Colonic mucosa (tissue), 4 donors: Measurements from ENCODE around the gene TSPAN5. TPM values are rescaled to one million over a fixed set of nuclear protein-coding genes. Genes with fewer than 3 reads are reported as not detected.

Experiments used
- DNase-seq: peaks from one replicate; pipeline ENCODE4 v3.0.0-alpha.2; 2020
- H3K27ac ChIP-seq: fragments of 200-600 bp; one replicate; pipeline ENCODE4 v1.8.0; 2021
- H3K27me3 ChIP-seq: fragments of 200-600 bp; one replicate; pipeline ENCODE4 v1.8.0; 2021
- H3K36me3 ChIP-seq: fragments of 200-600 bp; one replicate; pipeline ENCODE4 v1.8.0; 2021
- H3K4me1 ChIP-seq: fragments of 200-600 bp; one replicate; pipeline ENCODE4 v1.8.0; 2021; ENCODE audit warnings: mild to moderate bottlenecking
- H3K4me3 ChIP-seq: fragments of 200-600 bp; one replicate; pipeline ENCODE4 v1.8.0; 2021
- H3K9ac ChIP-seq, 2 donors: one replicate each; pipeline ENCODE4 v1.7.0; 2013; ENCODE audit warnings: control low read depth in 2 of 2, low read depth in 2 of 2, low read length in 2 of 2
- H3K9me3 ChIP-seq: fragments of 200-600 bp; one replicate; pipeline ENCODE4 v1.8.0; 2021
- CTCF ChIP-seq: fragments of 200-600 bp; IDR thresholded peaks from one replicate; pipeline ENCODE4 v1.8.0; 2022; ENCODE audit warnings: antibody characterized with exemption, mild to moderate bottlenecking
- intact Hi-C: fragments of 100-400 bp; cut with DNase I; formaldehyde crosslinking; loops from one replicate; pipeline ENCODE4 v1.14.1; 2022
- total RNA-seq, 2 donors: library from RNA; stranded (reverse); fragmentation: NEBNext Ultra II Directional in 1 of 2; extraction: Animal tissue kit (Norgen Biotek cat#: 25700) in 1 of 2; gene quantifications; one replicate each; pipeline ENCODE4 v1.2.1, GENCODE V29; 2021
- donor health status: healthy.
- donor health status: DM: no; HTN: no; CAD: no.
- donor health status: DM: no; HTN: no; CAD: no.

TSPAN5 gene
- total RNA-seq, 2 donors from 2014 or later: 5.3 to 5.6 TPM

- H3K36me3 ChIP-seq: no peaks in the 10 kb centered on the region
- H3K27ac ChIP-seq: no peak overlapping the region
- H3K4me3 ChIP-seq: no peak overlapping the region
- intact Hi-C loops: no loop called here
- no peaks in the 10 kb centered on the region for H3K4me1 ChIP-seq
- no peak for TF ChIP-seq CTCF
- DNase-seq: no peak
- no peaks in the 10 kb centered on the region for H3K27me3 ChIP-seq
- H3K9me3 ChIP-seq: no peaks in the 10 kb centered on the region
- no peak overlapping the region for H3K9ac ChIP-seq
Measured at GRCh38 chr4:98612318-98613250, 45.8 kb downstream of the TSPAN5 start.

- Histone ChIP-seq H3K4me1 (no peaks in the 10 kb centered on the region), H3K36me3 (no peaks in the 10 kb centered on the region), H3K9ac (no peak overlapping the region), H3K9me3 (no peaks in the 10 kb centered on the region), H3K4me3 (no peak overlapping the region), H3K27ac (no peak overlapping the region), H3K27me3 (no peaks in the 10 kb centered on the region)
- no peak for DNase-seq
- TF ChIP-seq CTCF: no peak
- intact Hi-C loops: no loop called here
Measured at GRCh38 chr4:98611677-98612317, 46.6 kb downstream of the TSPAN5 start.

- Histone ChIP-seq H3K27ac (no peak overlapping the region), H3K9me3 (no peaks in the 10 kb centered on the region), H3K27me3 (no peaks in the 10 kb centered on the region), H3K4me3 (no peak overlapping the region), H3K36me3 (no peaks in the 10 kb centered on the region), H3K4me1 (no peaks in the 10 kb centered on the region), H3K9ac (no peak overlapping the region)
- intact Hi-C loops: no loop called here
- TF ChIP-seq CTCF: no peak
- no peak for DNase-seq
Measured at GRCh38 chr4:98610926-98611676, 47.3 kb downstream of the TSPAN5 start.

GRCh38 chr4:98610431-98610830 is 48.0 kb downstream of the TSPAN5 start:
- Histone ChIP-seq H3K9me3 (no peaks in the 10 kb centered on the region), H3K4me1 (no peaks in the 10 kb centered on the region)
- intact Hi-C loops: no loop called here

More at GRCh38 chr4:98610431-98610830, 48.0 kb downstream of the TSPAN5 start:
- no peak for DNase-seq
- Histone ChIP-seq H3K4me3 (no peak overlapping the region), H3K9ac (no peak overlapping the region), H3K27ac (no peak overlapping the region), H3K27me3 (no peaks in the 10 kb centered on the region), H3K36me3 (no peaks in the 10 kb centered on the region)
- no peak for TF ChIP-seq CTCF
